Measurements from ENCODE around the gene LOXL4. TPM values are rescaled to one million over a fixed set of nuclear protein-coding genes. Genes with fewer than 3 reads are reported as not detected.

The LOXL4 gene
- total RNA-seq, 1 experiment from 2014 or later, result 0.13 TPM

DNA sequence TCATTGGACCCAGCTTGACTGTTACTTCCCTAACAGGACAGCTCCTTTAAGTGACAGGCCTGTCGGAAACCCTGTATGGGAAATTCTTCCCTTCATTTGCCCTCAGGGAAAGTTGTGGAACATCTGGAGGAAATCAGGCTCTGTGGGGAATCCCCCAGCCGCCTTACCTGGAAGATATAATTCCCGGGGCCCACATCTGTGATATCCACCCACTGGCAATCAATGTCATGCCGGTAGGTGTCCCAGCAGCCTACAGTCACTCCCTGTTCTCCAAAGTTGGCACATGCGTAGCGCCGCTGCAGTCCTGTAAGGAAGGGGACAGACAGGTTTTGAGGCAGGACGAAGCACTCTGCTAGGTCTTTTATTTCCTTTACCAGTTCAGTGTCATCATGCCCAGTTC lies 16.6 kb downstream of the LOXL4 start:
- H3K27me3 Mint-ChIP-seq (ENCODE audit: low read depth), result no peaks in the 10 kb centered on the region
- H4K8ac ChIP-seq (replicated peaks; ENCODE audit: insufficient read length, low read depth, low read length), result no peak overlapping the region
- H3K79me2 ChIP-seq (ENCODE audit: insufficient read depth, low read length), result no peaks in the 10 kb centered on the region
- H2BK5ac ChIP-seq (ENCODE audit: insufficient read length, low read length), result no peak overlapping the region
- H3K9ac ChIP-seq (ENCODE audit: extremely low read depth, insufficient read length, low read length), result no peak overlapping the region
- H3K4me1 Mint-ChIP-seq, result peaks cover 10 to 16% of the 10 kb centered on the region in 2 experiments
- no peaks in the 10 kb centered on the region for H3K4me1 ChIP-seq (ENCODE audit: insufficient read depth, low read length)
- no peaks in the 10 kb centered on the region for H3K23me2 ChIP-seq (ENCODE audit: insufficient read length, low read depth, low read length, poor library complexity, severe bottlenecking)
- no peak overlapping the region for H2BK12ac ChIP-seq (ENCODE audit: insufficient read length, low read depth, low read length)
- H2BK120ac ChIP-seq (ENCODE audit: low read depth, low read length, poor library complexity, severe bottlenecking), result no peak overlapping the region
- WGBS (ENCODE audit: extremely low coverage, insufficient read length, low lambda C conversion rate), result no CpG with 5 or more reads among the region's 8 CpGs
- no peak overlapping the region for H2AFZ ChIP-seq (ENCODE audit: low read length)
- H3K23ac ChIP-seq (ENCODE audit: insufficient read length, low read depth, low read length), result no peak overlapping the region
- H4K5ac ChIP-seq (ENCODE audit: insufficient read length, low read depth, low read length), result no peak overlapping the region
- H3K4me3 Mint-ChIP-seq, result no peak overlapping the region
- H3K9me3 Mint-ChIP-seq, result no peaks in the 10 kb centered on the region
- no peak overlapping the region for H3K14ac ChIP-seq (ENCODE audit: insufficient read depth, low read length)
- no peaks in the 10 kb centered on the region for H3K79me1 ChIP-seq (ENCODE audit: insufficient read depth, low read depth, low read length, poor library complexity, severe bottlenecking)
- H3K27me3 ChIP-seq (ENCODE audit: insufficient read depth, low read length), result no peaks in the 10 kb centered on the region
- no peak overlapping the region for H4K91ac ChIP-seq (ENCODE audit: insufficient read length, low read depth, low read length)
- H3T11ph ChIP-seq (ENCODE audit: low read length), result no peak overlapping the region
- no peaks in the 10 kb centered on the region for H3K9me3 ChIP-seq (ENCODE audit: control insufficient read depth, low read depth, low read length)
- H3K27ac ChIP-seq (ENCODE audit: insufficient read length, low read depth, low read length), result no peak overlapping the region
- H2AK5ac ChIP-seq (ENCODE audit: insufficient read length, low read length), result no peak overlapping the region
- peaks cover 0 to 16% (median 7%) of the 10 kb centered on the region in 3 experiments; a peak in 3 of 7 replicates for H3K36me3 Mint-ChIP-seq (ENCODE audit: insufficient read depth in 1 of 3, low read depth in 3 of 3)
- H2BK20ac ChIP-seq (ENCODE audit: low read depth, low read length, poor library complexity, severe bottlenecking), result no peak overlapping the region
- no peak overlapping the region for H3K4ac ChIP-seq (ENCODE audit: low read depth, low read length)
- no peak overlapping the region for H3K18ac ChIP-seq (ENCODE audit: insufficient read length, low read depth, low read length)
- no peak for DNase-seq
- no peak overlapping the region for H2BK15ac ChIP-seq (ENCODE audit: low read depth, low read length)
- H4K20me1 ChIP-seq (ENCODE audit: control insufficient read depth, insufficient read depth, insufficient read length), result no peaks in the 10 kb centered on the region
- no peak overlapping the region for H3K56ac ChIP-seq (ENCODE audit: insufficient read length, low read depth, low read length)
- TF ChIP-seq, protein P1, sequence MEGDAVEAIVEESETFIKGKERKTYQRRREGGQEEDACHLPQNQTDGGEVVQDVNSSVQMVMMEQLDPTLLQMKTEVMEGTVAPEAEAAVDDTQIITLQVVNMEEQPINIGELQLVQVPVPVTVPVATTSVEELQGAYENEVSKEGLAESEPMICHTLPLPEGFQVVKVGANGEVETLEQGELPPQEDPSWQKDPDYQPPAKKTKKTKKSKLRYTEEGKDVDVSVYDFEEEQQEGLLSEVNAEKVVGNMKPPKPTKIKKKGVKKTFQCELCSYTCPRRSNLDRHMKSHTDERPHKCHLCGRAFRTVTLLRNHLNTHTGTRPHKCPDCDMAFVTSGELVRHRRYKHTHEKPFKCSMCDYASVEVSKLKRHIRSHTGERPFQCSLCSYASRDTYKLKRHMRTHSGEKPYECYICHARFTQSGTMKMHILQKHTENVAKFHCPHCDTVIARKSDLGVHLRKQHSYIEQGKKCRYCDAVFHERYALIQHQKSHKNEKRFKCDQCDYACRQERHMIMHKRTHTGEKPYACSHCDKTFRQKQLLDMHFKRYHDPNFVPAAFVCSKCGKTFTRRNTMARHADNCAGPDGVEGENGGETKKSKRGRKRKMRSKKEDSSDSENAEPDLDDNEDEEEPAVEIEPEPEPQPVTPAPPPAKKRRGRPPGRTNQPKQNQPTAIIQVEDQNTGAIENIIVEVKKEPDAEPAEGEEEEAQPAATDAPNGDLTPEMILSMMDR (conservative IDR thresholded peaks at IDR 0.05), result no peak
- no peak overlapping the region for H3K27ac Mint-ChIP-seq
- no peak overlapping the region for H3K4me2 ChIP-seq (ENCODE audit: insufficient read depth, insufficient read length, low read length)

Data from H9 (cell line).